Measurements from ENCODE around the gene ATP8B2. TPM values are rescaled to one million over a fixed set of nuclear protein-coding genes. Genes with fewer than 3 reads are reported as not detected.
"Not testable (repeated sequence)": the region's sequence is repeated elsewhere in the genome, so short reads cannot be mapped to it uniquely, and the experiment has no call there.

ATP8B2 gene
- total and polyA plus RNA-seq, 5 donors, result 15.9 to 33.1 (median 25.9) TPM

DNA sequence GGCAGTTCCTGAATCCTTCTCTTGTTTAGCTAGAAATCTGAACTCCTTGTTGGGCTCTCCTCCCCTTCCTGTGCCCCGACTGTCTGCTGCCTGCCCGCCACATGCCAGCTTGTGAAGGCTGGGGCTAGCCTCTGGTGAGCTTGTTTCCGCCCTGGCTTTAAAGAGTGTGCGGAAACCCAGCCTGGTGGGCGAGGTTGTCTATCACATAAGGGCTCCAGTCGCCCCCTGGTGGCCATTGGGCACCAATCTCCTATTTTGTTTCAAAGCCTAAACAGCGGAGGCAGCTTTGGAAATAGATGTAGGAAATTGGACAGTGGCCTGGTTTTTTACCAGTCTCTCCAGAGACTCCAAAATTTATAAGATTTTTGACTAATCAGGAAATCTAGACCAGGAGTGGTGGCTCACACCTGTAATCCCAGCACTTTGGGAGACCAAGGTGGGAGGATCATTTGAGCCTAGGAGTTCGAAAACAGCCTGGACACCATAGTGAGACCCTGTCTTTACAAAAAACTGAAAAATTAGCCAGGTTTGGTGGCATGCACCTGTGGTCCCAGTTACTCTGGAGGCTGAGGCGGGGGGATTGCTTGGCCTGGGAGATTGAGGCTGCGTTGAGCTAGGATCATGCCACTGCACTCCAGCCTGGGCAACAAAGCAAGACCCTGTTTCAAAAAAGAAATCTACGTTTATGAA, 9.8 kb downstream of the ATP8B2 start:
- no peaks in the 10 kb centered on the region for H3K9me3 ChIP-seq (ENCODE audit: control insufficient read depth, low read length)
- H3K27me3 ChIP-seq (ENCODE audit: control insufficient read depth, insufficient read depth), result no peaks in the 10 kb centered on the region
- WGBS, result 38% methylated on average over 11 of the region's 11 CpGs
- DNase-seq (peak; percentile 90 to 95 (median 92)), ATAC-seq (peak; percentile 78 to 83)
- no peak overlapping the region for H3K27ac ChIP-seq (ENCODE audit: low read length)
- H3K4me1 ChIP-seq (ENCODE audit: control insufficient read depth, insufficient read depth, low read length), result no peaks in the 10 kb centered on the region
- intact Hi-C loops (cut with DNase I), result no loop called here
- no peak overlapping the region for H3K4me3 ChIP-seq (ENCODE audit: low read length)

DNA sequence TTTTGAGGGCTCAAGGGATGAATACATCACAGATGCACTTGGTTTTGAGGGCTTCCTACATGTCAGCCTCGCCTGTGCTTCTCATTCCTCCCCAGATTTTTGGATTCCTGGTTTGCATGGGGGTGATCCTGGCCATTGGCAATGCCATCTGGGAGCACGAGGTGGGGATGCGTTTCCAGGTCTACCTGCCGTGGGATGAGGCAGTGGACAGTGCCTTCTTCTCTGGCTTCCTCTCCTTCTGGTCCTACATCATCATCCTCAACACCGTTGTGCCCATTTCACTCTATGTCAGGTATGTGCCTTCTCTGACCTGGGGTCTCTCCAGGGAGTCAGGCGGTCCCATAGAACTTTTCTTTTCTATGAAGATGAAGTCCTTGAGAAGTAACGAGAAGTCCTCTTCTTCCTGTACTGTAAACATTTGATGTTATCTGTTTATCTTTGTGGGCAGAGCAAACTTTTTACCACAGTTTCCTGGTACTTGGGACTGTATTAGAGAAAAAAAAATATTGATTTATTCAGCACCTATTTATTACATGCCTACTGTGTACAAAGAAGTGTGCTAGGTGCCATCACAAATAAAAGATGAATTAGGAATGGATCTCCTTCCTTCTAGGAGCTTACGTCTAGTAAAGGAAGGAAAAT, 12.0 kb downstream of the ATP8B2 start:
- Histone ChIP-seq H3K4me1 (ENCODE audit: control insufficient read depth, insufficient read depth, low read length) (no peaks in the 10 kb centered on the region), H3K9me3 (ENCODE audit: control insufficient read depth, low read length) (no peaks in the 10 kb centered on the region), H3K27ac (ENCODE audit: low read length) (no peak overlapping the region), H3K4me3 (ENCODE audit: low read length) (no peak overlapping the region), H3K27me3 (ENCODE audit: control insufficient read depth, insufficient read depth) (no peaks in the 10 kb centered on the region)
- DNase-seq (no peak), ATAC-seq (no peak)
- WGBS, result 87% methylated on average over 8 of the region's 8 CpGs
- intact Hi-C loops (cut with DNase I), result no loop called here

- WGBS, result 95% methylated on average over 2 of the region's 2 CpGs
- H3K4me3 ChIP-seq (ENCODE audit: low read length), result no peak overlapping the region
- no peak for DNase-seq
- intact Hi-C loops (cut with DNase I), result no loop called here
- no peaks in the 10 kb centered on the region for H3K27me3 ChIP-seq (ENCODE audit: control insufficient read depth, insufficient read depth)
- no peaks in the 10 kb centered on the region for H3K4me1 ChIP-seq (ENCODE audit: control insufficient read depth, insufficient read depth, low read length)
- no peaks in the 10 kb centered on the region for H3K9me3 ChIP-seq (ENCODE audit: control insufficient read depth, low read length)
- no peak overlapping the region for H3K27ac ChIP-seq (ENCODE audit: low read length)
- ATAC-seq, result no peak
Measured at GRCh38 chr1:154338875-154339274, 13.6 kb downstream of the ATP8B2 start.

DNA sequence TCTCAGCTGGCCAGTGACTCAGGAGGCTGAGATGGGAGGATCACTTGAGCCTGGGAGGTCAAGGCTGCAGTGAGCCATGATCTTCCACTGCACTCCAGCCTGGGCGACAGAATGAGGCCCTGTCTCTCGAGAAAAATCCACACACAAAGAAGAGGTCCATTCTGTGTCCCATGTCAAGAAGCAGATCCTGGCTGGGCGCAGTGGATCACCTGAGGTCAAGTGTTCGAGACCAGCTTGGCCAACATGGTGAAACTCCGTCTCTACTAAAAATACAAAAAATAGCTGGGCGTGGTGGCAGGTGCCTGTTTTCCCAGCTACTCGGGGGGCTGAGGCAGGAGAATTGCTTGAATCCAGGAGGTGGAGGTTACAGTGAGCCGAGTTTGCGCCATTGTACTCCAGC, 16.0 kb downstream of the ATP8B2 start:
- 95% methylated on average over 9 of the region's 9 CpGs for WGBS
- H3K4me3 ChIP-seq (ENCODE audit: low read length); DNase-seq; H3K9me3 ChIP-seq (ENCODE audit: control insufficient read depth, low read length); H3K27ac ChIP-seq (ENCODE audit: low read length); H3K4me1 ChIP-seq (ENCODE audit: control insufficient read depth, insufficient read depth, low read length); intact Hi-C loops (cut with DNase I); H3K27me3 ChIP-seq (ENCODE audit: control insufficient read depth, insufficient read depth); ATAC-seq: not testable (repeated sequence)

DNA sequence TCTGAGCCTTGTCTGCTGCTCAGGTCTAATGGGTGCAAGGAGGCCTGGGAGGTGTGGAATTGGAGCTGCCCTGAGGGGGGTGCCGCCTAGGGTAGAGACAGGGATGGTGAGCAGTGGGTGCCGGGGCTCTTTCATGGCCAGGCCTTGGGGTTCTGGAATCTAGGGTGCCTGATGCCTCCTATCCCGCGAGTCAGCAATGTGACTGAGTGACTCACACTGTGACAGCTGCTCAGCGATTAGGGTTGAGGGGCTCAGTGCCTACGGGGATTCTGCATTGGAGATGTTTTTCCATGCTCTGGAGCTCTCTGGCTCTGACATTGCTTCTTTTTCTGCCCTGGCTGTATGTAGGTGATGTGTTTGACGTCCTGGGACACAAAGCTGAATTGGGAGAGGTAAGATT, 16.8 kb downstream of the ATP8B2 start:
- ATAC-seq (no peak), DNase-seq (no peak)
- intact Hi-C loops (cut with DNase I), result no loop called here
- no peak overlapping the region for H3K4me3 ChIP-seq (ENCODE audit: low read length)
- H3K27me3 ChIP-seq (ENCODE audit: control insufficient read depth, insufficient read depth), result no peaks in the 10 kb centered on the region
- 92% methylated on average over 7 of the region's 7 CpGs for WGBS
- no peak overlapping the region for H3K27ac ChIP-seq (ENCODE audit: low read length)
- no peaks in the 10 kb centered on the region for H3K9me3 ChIP-seq (ENCODE audit: control insufficient read depth, low read length)
- H3K4me1 ChIP-seq (ENCODE audit: control insufficient read depth, insufficient read depth, low read length), result no peaks in the 10 kb centered on the region

DNA sequence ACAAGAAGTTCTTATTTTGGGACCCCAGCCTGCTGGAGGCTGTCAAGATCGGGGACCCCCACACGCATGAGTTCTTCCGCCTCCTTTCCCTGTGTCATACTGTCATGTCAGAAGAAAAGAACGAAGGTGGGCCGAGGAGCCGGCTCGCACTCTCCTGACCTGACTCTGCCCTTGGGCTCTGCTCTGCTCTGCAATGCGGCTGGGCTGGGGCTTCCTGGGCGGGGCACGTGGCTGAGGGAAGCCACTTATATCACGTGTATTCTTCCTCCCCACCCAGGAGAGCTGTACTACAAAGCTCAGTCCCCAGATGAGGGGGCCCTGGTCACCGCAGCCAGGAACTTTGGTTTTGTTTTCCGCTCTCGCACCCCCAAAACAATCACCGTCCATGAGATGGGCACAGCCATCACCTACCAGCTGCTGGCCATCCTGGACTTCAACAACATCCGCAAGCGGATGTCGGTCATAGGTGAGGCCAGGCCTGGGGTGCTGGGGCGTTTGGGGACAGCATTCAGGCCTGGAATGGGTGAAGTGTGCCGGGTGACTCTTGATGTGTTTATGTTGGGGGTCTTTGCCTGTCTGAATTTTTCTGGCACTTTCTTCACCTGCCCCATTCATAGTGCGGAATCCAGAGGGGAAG, 17.6 kb downstream of the ATP8B2 start:
- ATAC-seq, result peak in 1 of 2 donors; percentile 69
- no peaks in the 10 kb centered on the region for H3K4me1 ChIP-seq (ENCODE audit: control insufficient read depth, insufficient read depth, low read length)

DNA sequence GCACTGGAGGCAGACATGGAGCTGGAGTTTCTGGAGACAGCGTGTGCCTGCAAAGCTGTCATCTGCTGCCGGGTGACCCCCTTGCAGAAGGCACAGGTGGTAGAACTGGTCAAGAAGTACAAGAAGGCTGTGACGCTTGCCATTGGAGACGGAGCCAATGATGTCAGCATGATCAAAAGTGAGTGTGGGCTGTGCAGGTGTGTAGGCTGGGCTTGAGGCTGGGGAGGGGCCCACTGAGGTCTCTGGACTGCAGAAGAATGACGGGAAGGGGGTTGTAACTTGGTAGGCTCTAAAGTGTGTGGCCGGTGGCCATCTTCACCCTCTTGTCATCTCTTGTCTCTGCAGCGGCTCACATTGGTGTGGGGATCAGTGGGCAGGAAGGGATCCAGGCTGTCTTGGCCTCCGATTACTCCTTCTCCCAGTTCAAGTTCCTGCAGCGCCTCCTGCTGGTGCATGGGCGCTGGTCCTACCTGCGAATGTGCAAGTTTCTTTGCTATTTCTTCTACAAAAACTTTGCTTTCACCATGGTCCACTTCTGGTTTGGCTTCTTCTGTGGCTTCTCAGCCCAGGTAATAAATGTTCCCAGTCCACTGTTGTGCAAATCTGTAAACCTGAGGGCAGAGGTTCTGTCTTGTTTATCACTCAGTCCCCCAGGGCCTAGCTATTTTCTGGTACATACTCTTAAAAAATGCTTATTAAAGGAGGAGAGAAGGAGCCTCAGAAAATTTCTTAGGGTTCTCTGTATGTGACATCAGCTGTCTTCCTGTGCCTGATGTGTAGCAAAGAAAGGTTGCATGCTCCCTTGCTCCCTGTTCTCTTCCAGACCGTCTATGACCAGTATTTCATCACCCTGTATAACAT, 19.9 kb downstream of the ATP8B2 start:
- Histone ChIP-seq H3K27ac (ENCODE audit: low read length) (no peak overlapping the region), H3K4me3 (ENCODE audit: low read length) (no peak overlapping the region), H3K4me1 (ENCODE audit: control insufficient read depth, insufficient read depth, low read length) (no peaks in the 10 kb centered on the region), H3K9me3 (ENCODE audit: control insufficient read depth, low read length) (no peaks in the 10 kb centered on the region), H3K27me3 (ENCODE audit: control insufficient read depth, insufficient read depth) (no peaks in the 10 kb centered on the region)
- 78% methylated on average over 12 of the region's 12 CpGs for WGBS
- intact Hi-C loops (cut with DNase I), result no loop called here
- ATAC-seq (no peak), DNase-seq (peak; percentile 62 to 79 (median 63))

More for the DNA sequence above, 17.6 kb downstream of the ATP8B2 start:
- Histone ChIP-seq H3K27ac (ENCODE audit: low read length) (no peak overlapping the region), H3K4me3 (ENCODE audit: low read length) (no peak overlapping the region), H3K27me3 (ENCODE audit: control insufficient read depth, insufficient read depth) (no peaks in the 10 kb centered on the region), H3K9me3 (ENCODE audit: control insufficient read depth, low read length) (no peaks in the 10 kb centered on the region)
- intact Hi-C loops (cut with DNase I), result no loop called here
- 75% methylated on average over 21 of the region's 21 CpGs for WGBS
- peak; percentile 52 to 76 (median 74) for DNase-seq

DNA sequence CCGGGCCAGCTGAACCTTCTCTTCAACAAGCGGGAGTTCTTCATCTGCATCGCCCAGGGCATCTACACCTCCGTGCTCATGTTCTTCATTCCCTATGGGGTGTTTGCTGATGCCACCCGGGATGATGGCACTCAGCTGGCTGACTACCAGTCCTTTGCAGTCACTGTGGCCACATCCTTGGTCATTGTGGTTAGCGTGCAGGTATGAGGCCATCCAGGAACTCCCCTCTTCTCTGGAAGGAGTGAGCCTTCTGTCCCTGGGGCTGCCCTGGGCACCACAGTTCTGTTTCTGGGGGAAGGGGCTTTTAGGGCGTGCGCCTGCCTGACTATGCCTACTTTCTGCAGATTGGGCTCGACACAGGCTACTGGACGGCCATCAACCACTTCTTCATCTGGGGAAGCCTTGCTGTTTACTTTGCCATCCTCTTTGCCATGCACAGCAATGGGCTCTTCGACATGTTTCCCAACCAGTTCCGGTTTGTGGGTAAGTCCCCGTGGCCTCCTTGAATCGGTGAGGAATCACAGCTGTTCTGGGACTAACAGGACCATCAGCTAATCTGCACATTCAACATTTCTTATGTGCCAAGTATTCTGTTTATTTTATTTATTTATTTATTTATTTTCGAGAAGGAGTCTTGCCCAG, 21.1 kb downstream of the ATP8B2 start:
- 88% methylated on average over 15 of the region's 15 CpGs for WGBS
- H3K27me3 ChIP-seq (ENCODE audit: control insufficient read depth, insufficient read depth), result no peaks in the 10 kb centered on the region
- H3K4me1 ChIP-seq (ENCODE audit: control insufficient read depth, insufficient read depth, low read length), result no peaks in the 10 kb centered on the region
- intact Hi-C loops (cut with DNase I), result no loop called here
- H3K27ac ChIP-seq (ENCODE audit: low read length), result no peak overlapping the region
- ATAC-seq, result no peak
- no peak overlapping the region for H3K4me3 ChIP-seq (ENCODE audit: low read length)
- no peaks in the 10 kb centered on the region for H3K9me3 ChIP-seq (ENCODE audit: control insufficient read depth, low read length)
- no peak for DNase-seq

DNA sequence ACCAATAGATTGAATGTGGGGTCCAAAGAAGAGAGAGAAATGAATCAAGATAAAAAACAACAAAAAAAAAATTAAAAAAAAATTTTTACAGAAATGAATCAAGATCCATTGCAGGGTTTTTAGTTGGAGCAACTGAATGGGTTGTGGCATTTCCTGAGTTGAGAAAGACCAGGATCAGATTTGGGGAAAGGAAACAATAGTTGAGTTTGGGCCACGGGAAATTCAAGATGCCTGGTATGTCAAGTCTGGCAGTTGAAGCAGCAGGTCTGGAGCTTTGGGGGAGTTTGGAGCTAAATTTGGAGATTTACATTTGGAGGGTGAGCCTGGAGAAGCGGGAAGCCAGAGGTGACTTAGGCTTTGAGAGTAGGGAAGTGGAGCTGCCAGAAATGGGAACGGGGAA, 22.6 kb downstream of the ATP8B2 start:
- H3K27me3 ChIP-seq (ENCODE audit: control insufficient read depth, insufficient read depth), result no peaks in the 10 kb centered on the region
- H3K27ac ChIP-seq (ENCODE audit: low read length), result no peak overlapping the region
- DNase-seq (no peak), ATAC-seq (no peak)
- WGBS, result 73% methylated on average over 3 of the region's 3 CpGs
- intact Hi-C loops (cut with DNase I), result no loop called here
- H3K4me1 ChIP-seq (ENCODE audit: control insufficient read depth, insufficient read depth, low read length), result peaks cover 3% of the 10 kb centered on the region
- H3K9me3 ChIP-seq (ENCODE audit: control insufficient read depth, low read length), result no peaks in the 10 kb centered on the region
- no peak overlapping the region for H3K4me3 ChIP-seq (ENCODE audit: low read length)

DNA sequence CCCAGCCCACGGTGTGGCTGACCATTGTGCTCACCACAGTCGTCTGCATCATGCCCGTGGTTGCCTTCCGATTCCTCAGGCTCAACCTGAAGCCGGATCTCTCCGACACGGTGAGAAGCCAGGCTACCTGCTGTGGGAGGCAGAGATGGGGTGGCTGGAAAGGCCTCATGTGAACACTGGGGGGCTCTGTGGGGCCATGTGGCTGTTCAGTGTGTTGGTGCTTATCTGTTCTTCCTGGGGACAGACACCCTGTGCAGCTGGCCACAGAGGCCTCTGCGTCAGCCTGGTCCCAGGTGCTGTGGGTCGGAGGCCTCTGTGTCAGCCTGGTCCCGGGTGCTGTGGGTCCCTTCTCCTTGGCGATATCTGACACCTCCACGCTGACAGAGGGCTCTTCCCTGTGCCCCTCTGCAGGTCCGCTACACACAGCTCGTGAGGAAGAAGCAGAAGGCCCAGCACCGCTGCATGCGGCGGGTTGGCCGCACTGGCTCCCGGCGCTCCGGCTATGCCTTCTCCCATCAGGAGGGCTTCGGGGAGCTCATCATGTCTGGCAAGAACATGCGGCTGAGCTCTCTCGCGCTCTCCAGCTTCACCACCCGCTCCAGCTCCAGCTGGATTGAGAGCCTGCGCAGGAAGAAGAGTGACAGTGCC, 23.2 kb downstream of the ATP8B2 start:
- DNase-seq, result no peak
- Histone ChIP-seq H3K27me3 (ENCODE audit: control insufficient read depth, insufficient read depth) (no peaks in the 10 kb centered on the region), H3K4me1 (ENCODE audit: control insufficient read depth, insufficient read depth, low read length) (peaks cover 5% of the 10 kb centered on the region), H3K9me3 (ENCODE audit: control insufficient read depth, low read length) (no peaks in the 10 kb centered on the region), H3K4me3 (ENCODE audit: low read length) (no peak overlapping the region), H3K27ac (ENCODE audit: low read length) (no peak overlapping the region)
- intact Hi-C loops (cut with DNase I), result no loop called here
- ATAC-seq, result no peak
- WGBS, result 87% methylated on average over 27 of the region's 27 CpGs
